ENCODE data around the gene TTC22.

The TTC22 gene

DNA sequence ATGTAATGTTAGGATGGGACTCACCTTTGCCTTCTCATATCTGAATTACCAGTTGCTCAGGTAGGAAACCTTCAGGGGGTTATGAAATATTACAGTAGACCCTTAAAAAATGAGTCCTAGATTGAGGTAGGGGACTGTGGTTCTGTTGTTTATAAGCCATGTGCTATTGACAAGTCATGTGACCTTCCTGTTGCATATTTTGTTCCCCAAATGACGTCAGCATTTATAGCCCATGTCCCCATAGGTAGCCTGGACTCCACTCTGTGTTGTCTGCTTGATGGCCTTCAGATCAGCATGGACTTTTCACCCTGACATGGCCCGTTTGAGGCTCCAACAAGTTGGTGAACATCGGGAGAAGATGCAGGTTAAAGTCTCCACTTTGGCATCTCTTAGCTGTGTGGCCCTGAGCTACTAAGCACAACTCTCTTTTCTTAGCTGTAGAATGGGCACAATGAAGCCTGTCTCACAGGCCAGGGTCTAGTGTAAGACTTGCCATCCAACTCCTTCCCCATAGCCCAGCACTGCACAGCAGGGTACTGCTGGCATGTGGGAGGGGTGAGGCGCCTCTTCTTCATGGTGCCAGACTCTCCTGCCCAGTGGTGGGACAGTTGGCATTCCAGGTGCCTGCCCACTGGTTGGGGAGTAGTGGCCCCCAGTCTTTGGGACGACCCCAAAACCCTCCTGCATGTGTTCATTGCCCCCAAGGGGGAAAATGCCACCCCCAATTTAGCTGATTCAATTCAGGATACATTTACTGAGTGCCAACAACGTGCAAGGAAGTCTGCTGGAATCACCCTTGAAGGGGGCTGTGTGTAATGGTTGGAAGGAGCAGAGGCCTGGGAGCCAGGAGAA lies 36.1 kb upstream of the TTC22 start:
- no peaks in the 10 kb centered on the region for H3K9me3 Mint-ChIP-seq
- H3K4me3 Mint-ChIP-seq: no peak overlapping the region
- H3K36me3 Mint-ChIP-seq: peaks cover 1% of the 10 kb centered on the region
- no peak overlapping the region for H3K27ac Mint-ChIP-seq
- no peaks in the 10 kb centered on the region for H3K4me1 Mint-ChIP-seq
- no peaks in the 10 kb centered on the region for H3K27me3 Mint-ChIP-seq

DNA sequence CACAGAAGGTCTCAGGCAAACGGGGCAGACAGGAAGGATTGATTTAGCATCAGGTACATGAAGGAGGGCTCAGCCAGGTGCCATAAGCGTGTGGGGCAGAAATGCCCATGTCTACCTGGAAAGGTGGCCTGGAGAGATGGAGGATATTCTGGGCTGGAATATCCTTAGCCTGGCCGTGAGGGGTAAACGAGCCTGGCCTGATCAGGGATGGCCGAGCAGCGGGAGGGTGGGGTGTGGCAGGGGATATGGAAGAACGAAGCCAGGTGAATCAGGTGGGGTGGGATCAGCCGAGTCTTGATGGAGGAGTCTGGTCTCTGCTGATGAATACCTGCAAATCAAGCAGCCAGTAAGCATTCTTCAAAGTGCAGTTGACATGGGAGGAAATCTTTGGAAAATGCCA lies 35.5 kb upstream of the TTC22 start:
- no peaks in the 10 kb centered on the region for H3K4me1 Mint-ChIP-seq
- H3K27me3 Mint-ChIP-seq: no peaks in the 10 kb centered on the region
- no peak overlapping the region for H3K4me3 Mint-ChIP-seq
- peaks cover 2% of the 10 kb centered on the region for H3K36me3 Mint-ChIP-seq
- H3K27ac Mint-ChIP-seq: no peak overlapping the region
- H3K9me3 Mint-ChIP-seq: no peaks in the 10 kb centered on the region

DNA sequence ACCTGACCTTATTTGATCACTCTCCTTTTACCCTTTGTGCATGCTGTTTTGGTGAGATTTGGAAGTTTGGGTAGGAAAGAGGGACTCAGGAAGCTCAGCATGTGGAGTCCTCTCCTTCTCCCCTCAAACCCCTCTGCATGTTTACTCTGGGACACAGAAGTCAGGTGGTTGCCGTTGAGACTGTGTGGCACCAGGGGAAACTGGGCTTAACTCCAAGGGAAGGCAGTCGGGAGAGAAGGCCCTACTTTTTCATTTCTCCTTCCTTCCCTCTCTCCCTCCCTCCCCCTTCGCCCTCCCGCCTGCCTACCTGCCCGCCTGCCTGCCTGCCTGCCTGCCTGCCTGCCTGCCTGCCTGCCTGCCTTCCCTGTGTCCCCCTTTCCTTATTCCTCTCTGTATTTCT lies 34.8 kb upstream of the TTC22 start:
- H3K27me3 Mint-ChIP-seq: no peaks in the 10 kb centered on the region
- H3K36me3 Mint-ChIP-seq: peaks cover 5% of the 10 kb centered on the region
- H3K9me3 Mint-ChIP-seq: peaks cover 2% of the 10 kb centered on the region
- H3K4me3 Mint-ChIP-seq: no peak overlapping the region
- no peaks in the 10 kb centered on the region for H3K4me1 Mint-ChIP-seq
- no peak overlapping the region for H3K27ac Mint-ChIP-seq

DNA sequence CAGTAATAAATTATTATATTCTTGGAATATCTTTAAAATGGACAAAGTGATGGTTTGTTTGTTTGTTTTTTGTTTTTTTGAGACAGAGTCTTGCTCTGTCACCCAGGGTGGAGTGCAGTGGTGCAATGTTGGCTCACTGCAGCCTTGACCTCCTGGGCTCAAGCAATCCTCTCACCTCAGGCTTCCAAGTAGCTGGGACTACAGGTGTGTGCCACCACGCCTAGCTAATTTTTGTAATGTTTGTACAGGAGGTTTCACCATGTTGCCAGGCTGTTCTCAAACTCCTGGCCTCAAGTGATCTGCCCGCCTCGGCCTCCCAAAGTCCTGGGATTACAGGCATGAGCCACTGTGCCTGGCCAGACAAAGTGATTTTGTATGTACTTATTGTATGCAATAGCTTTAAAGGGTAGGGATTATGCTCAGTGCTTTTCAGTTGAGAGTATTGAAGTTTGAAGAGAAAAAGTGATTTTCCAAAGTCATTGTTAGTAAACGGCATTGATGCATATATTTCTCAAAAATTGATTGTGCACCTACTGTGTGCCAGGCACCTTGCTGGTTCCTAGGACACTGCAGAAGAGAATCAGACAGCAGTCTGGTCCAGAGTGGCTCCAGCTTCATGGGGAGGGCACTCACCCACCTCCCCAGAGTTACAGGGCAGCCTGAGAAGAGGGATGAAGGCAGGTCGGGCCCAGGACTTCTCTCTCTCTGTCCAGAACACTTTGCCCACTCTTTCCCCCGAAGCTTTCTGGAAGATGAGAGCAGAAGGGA lies 34.2 kb upstream of the TTC22 start:
- peaks cover 10% of the 10 kb centered on the region for H3K36me3 Mint-ChIP-seq
- H3K27me3 Mint-ChIP-seq: peaks cover 2% of the 10 kb centered on the region
- H3K27ac Mint-ChIP-seq: no peak overlapping the region
- peaks cover 7% of the 10 kb centered on the region for H3K9me3 Mint-ChIP-seq
- H3K4me1 Mint-ChIP-seq: no peaks in the 10 kb centered on the region
- no peak overlapping the region for H3K4me3 Mint-ChIP-seq

DNA sequence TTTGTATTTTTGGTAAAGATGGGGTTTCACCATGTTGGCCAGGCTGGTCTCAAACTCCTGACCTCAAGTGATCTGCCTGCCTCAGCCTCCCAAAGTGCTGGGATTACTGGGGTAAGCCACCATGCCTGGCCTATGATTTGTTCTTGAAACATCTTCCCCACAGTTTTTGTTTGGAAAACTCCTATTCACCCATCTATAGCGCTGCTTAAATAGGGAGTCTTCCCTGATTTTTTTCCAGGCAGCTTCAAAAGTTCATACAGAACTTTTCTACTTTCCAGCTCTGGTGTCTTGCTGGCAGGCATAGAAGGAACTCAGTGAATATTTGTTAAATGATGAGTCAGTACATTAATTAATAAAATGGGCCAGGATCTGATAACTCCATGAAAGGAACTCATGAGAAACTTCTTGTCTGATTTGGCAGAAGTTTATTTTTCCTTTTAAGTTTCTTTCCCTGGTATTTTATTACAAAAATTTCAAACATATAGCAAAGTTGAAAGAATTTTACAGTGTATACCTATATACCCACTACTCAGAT lies 33.0 kb upstream of the TTC22 start:
- no peak overlapping the region for H3K27ac Mint-ChIP-seq
- H3K9me3 Mint-ChIP-seq: peaks cover 7% of the 10 kb centered on the region
- no peak overlapping the region for H3K4me3 Mint-ChIP-seq
- H3K4me1 Mint-ChIP-seq: no peaks in the 10 kb centered on the region
- H3K36me3 Mint-ChIP-seq: peaks cover 12% of the 10 kb centered on the region
- peaks cover 2% of the 10 kb centered on the region for H3K27me3 Mint-ChIP-seq

DNA sequence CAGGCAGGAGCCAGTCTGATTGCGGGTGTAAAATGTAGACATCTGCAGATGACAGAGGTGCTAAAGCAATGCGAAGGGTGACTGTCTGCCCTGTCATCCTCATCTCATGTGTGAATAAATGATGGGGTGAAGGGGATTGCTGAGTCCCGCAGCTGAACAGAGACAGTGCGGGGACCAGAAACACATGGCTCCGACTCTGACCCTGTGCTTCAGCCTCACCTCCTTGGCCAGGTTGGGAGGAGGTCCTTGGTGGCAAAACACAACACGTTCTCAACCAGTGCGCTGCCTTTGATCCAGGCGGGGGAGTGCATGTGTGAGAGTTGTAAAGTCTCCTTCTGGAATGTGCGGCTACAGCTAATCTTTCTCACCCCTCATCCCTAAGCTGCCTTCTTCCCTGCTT lies 32.0 kb upstream of the TTC22 start:
- peaks cover 7% of the 10 kb centered on the region for H3K9me3 Mint-ChIP-seq
- H3K36me3 Mint-ChIP-seq: peaks cover 15% of the 10 kb centered on the region
- H3K4me3 Mint-ChIP-seq: no peak overlapping the region
- no peaks in the 10 kb centered on the region for H3K4me1 Mint-ChIP-seq
- peaks cover 2% of the 10 kb centered on the region for H3K27me3 Mint-ChIP-seq
- no peak overlapping the region for H3K27ac Mint-ChIP-seq

DNA sequence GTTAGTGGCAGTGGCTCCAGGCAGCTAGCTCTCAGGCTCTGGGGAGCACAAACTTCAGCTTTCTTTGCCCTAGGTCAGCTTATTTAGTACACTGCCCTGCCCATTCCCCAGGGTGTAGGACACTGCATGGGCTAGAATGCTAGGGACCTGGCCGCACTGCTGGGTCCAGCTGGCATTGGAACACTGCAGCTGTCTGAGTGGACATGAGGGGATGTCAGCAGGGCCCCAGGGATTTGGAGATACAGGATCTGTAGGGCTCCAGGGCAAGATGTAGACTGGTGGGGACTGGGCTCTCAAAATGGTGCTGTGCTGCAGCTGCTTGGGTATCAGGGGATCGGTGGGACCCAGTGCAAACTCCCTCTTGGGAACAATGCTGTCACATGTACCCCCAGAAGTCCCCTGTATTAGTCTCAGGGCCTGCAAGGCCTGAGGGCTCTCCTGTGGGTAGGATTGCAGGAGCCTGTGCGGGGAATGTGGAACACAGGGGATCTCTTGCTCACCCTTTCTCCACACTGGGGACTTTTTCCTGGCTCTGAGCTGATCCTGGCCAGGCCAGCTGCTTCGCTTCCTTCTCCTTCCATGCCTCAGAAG lies 25.2 kb upstream of the TTC22 start:
- Mint-ChIP-seq H3K4me1 (no peaks in the 10 kb centered on the region), H3K9me3 (peaks cover 17% of the 10 kb centered on the region), H3K4me3 (no peak overlapping the region), H3K27me3 (peaks cover 4% of the 10 kb centered on the region), H3K27ac (no peak overlapping the region), H3K36me3 (peaks cover 36% of the 10 kb centered on the region)

DNA sequence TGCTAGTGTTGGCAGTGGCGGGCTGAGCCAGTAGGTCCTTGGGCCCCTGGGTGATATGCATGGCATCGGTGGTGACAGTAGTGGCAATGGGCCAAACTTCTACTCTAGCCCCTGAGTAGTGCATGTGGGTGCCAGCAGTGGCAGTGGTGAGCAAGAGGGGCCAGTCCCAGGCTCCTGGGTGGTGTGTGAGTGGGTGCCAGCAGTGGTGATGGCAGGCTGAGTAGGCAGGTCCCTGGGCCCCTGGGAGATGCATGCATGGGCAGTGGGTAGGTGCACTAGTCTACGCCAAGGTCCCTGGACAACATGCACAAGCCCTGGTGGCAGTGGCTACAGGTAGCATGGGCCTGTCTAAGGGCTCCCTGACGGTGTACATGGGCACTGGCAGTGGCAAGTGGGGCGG lies 24.6 kb upstream of the TTC22 start:
- H3K4me3 Mint-ChIP-seq: no peak overlapping the region
- H3K4me1 Mint-ChIP-seq: no peaks in the 10 kb centered on the region
- H3K27ac Mint-ChIP-seq: no peak overlapping the region
- H3K36me3 Mint-ChIP-seq: peaks cover 31% of the 10 kb centered on the region
- peaks cover 12% of the 10 kb centered on the region for H3K9me3 Mint-ChIP-seq
- peaks cover 3% of the 10 kb centered on the region for H3K27me3 Mint-ChIP-seq

DNA sequence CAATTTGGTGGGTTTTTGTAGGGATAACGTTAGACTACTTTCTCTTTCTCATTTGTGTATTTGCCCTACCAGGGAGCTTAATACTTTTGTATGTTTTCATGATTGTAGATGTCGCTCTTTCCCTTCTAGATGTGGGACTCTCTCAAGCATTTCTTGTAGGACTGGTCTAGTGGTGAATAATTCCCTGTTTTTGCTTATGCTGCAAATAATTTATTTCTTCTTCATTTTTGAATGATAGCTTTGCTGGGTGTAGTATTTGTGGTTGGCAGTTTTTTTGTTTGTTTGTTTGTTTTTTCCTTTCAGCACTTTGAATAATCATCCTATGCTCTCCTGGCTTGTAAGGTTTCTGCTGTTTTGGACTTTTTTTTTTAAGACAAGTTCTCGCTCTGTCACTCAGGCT lies 22.5 kb upstream of the TTC22 start:
- H3K9me3 Mint-ChIP-seq: peaks cover 10% of the 10 kb centered on the region
- no peak overlapping the region for H3K4me3 Mint-ChIP-seq
- no peak overlapping the region for H3K27ac Mint-ChIP-seq
- peaks cover 1% of the 10 kb centered on the region for H3K27me3 Mint-ChIP-seq
- H3K4me1 Mint-ChIP-seq: peaks cover 4% of the 10 kb centered on the region
- H3K36me3 Mint-ChIP-seq: peaks cover 24% of the 10 kb centered on the region

DNA sequence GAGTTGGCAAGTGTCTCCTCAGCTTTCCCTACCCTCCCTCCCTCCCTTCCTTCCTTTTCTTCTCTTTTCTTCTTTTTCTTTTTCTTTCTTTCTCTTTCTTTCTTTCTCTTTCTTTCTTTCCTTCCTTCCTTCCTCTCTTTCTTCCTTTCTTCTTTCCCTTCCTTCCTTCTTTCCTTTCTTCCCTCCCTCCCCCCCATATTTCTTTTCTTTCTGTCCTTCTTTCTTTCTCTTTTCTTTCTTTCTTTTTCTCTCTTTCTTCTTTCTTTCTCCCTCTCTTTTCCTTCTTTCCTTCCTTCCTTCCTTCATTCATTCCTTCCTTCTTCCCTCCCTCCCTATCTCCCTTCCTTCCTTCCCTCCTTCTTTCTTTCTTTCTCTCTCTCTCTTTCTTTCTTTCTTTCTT lies 18.6 kb upstream of the TTC22 start:
- Mint-ChIP-seq H3K9me3 (peaks cover 4% of the 10 kb centered on the region), H3K27ac (no peak overlapping the region), H3K36me3 (peaks cover 14% of the 10 kb centered on the region), H3K27me3 (no peaks in the 10 kb centered on the region), H3K4me1 (peaks cover 12% of the 10 kb centered on the region), H3K4me3 (no peak overlapping the region)

DNA sequence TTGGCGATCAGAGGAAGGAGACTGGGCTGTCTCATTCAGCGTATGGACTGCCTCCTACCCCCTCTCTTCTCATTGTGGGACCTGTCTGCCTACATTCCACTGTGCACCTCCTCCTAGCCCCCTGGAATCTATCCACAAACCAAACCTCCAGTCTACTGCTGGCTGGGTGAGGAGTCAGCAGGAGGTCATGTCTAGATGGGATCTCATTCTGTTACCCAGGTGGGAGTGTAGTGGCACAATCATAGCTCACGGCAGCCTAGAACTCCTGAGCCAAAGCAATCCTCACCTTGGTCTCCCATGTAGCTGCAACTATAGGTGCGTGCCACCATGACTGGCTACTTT lies 18.0 kb upstream of the TTC22 start:
- H3K4me3 Mint-ChIP-seq: no peak overlapping the region
- peaks cover 11% of the 10 kb centered on the region for H3K36me3 Mint-ChIP-seq
- no peak overlapping the region for H3K27ac Mint-ChIP-seq
- H3K4me1 Mint-ChIP-seq: peaks cover 12% of the 10 kb centered on the region
- no peaks in the 10 kb centered on the region for H3K9me3 Mint-ChIP-seq
- H3K27me3 Mint-ChIP-seq: no peaks in the 10 kb centered on the region

DNA sequence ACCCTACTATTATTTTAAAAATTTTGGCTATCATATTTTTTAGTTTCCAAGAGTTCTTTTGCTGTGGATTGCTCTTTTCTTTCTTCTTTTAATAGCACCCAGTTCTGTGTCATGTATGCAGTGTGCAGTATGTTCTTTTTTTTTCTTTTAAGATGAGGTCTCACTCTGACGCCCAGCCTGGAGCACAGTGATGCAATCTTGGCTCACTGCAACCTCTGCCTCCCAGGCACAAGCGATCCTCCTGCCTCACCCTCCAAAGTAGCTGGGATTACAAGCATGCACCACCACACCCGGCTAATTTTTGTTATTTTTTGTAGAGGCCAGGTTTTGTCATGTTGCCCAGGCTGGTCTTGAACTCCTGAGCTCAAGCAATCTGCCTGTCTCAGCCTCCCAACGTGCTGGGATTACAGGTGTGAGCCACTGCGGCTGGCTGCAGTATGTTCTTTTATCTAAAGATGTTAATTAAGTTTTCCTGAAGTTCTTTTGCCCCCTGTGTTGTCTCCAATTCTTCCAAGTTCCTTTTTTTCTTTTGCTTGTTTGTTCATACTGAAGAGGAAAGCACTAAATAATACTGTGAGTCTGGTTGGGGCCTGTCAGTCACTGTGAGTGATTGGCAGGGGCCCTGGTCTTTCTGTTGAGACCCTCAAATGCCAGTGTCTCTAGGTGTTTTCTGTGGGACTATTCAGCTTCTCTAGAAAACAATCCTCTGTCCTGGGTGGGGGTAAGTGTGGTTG lies 17.5 kb upstream of the TTC22 start:
- Mint-ChIP-seq H3K4me3 (no peak overlapping the region), H3K27ac (peak overlapping the region; percentile 37), H3K36me3 (peaks cover 8% of the 10 kb centered on the region), H3K4me1 (peaks cover 12% of the 10 kb centered on the region), H3K27me3 (no peaks in the 10 kb centered on the region), H3K9me3 (no peaks in the 10 kb centered on the region)

DNA sequence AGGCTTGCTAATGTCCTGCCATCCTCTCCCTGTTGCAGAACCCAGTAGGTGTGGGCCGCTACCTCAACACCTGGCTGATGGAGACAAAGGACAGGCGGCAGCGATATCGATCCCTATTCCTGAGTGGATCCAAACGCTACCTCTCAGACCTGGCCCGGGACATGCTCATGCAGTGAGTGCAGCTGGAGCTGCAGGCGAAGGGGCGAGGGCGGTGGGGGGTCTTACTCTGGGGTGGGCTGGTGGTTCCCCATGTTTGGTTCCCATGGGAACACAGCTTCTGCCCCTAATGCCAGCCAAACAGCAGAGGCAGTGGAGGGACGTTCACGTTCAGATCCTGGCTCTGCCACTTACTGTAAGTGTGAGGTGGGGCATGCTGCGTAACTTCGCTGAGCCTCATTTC lies 15.8 kb upstream of the TTC22 start:
- Mint-ChIP-seq H3K27ac (no peak overlapping the region), H3K36me3 (no peaks in the 10 kb centered on the region), H3K4me3 (no peak overlapping the region), H3K4me1 (peaks cover 12% of the 10 kb centered on the region), H3K27me3 (no peaks in the 10 kb centered on the region), H3K9me3 (no peaks in the 10 kb centered on the region)

DNA sequence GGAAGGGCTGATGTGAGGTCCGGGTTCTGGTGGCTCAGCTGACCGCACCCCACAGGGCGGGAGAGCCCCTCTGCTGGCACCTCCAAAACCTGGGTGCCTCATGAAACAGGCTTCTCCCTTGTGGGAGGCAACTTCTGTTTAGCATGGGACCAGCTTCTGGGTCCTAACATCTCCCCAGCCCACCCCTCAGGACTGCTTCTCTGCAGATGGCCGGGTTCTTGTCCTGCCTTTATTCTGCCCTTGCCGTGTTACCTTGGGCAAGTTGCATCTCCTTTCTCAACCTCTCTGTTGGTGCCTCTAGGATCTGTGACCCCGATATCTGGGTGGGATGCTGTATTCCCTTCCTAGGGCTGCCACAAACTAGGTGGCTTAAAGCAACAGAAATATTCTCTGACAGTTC lies 15.0 kb upstream of the TTC22 start:
- peaks cover 12% of the 10 kb centered on the region for H3K4me1 Mint-ChIP-seq
- H3K36me3 Mint-ChIP-seq: no peaks in the 10 kb centered on the region
- no peaks in the 10 kb centered on the region for H3K27me3 Mint-ChIP-seq
- H3K9me3 Mint-ChIP-seq: no peaks in the 10 kb centered on the region
- no peak overlapping the region for H3K27ac Mint-ChIP-seq
- no peak overlapping the region for H3K4me3 Mint-ChIP-seq

DNA sequence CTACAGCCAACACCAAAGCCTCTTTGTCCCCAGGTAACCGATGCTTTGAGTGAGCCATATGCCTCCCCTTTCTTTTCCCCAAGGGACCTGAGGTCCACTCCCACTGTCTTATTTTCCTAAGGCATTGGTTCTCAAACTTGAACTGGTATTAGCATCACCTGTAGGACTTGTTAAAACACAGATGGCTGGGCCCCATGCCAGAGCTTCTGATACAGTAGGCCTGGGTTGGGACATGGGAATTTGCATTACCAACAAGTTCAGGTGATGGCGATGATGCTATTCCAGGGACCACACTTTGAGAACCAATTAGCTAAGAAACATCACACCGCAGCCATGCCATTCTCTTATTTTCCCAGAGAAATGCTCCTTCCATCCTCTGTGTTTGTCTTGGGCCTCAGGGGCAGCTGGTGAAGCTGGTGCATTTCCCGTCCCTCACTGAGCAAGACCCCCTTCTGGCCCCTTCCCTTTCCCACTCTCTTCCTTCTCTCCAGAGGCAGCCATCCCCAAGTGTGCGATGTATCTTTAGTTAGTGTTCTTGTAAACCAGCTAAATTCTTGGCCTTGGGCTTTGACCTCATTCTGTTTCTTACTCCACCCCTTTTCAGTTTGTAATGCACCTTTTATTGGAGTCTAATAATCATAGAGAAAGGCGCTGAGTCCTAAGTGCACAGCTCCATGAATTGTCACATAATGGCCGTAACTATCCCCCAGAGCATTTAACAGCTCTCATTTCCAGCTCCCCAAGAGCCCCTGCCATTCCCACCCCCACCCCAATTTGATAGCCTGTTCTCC lies 14.2 kb upstream of the TTC22 start:
- no peak overlapping the region for H3K27ac Mint-ChIP-seq
- H3K27me3 Mint-ChIP-seq: no peaks in the 10 kb centered on the region
- H3K36me3 Mint-ChIP-seq: no peaks in the 10 kb centered on the region
- no peak overlapping the region for H3K4me3 Mint-ChIP-seq
- H3K4me1 Mint-ChIP-seq: peaks cover 17% of the 10 kb centered on the region
- no peaks in the 10 kb centered on the region for H3K9me3 Mint-ChIP-seq
